Natural killer cell (primary cell): ENCODE measurements around the gene PDLIM7. TPM values are rescaled to one million over a fixed set of nuclear protein-coding genes. Genes with fewer than 3 reads are reported as not detected.

ENCODE experiments used
- ATAC-seq, 3 donors: fragments of 150-1000 bp in 2 of 3; fragments of 200-7000 bp in 1 of 3; cut with Tn5 transposase; 1 replicate in 1 of 3; 2 replicates in 2 of 3; pipeline ENCODE4 v1.10.0; 2021; ENCODE audit warnings: mild to moderate bottlenecking in 2 of 3, moderate library complexity in 2 of 3
- DNase-seq, 2 donors: peaks; one replicate each; pipeline versions ENCODE4 v3.0.0 to v3.0.0-alpha.2; 2013 to 2021; ENCODE audit warnings: mixed read lengths in 1 of 2
- H3K27ac ChIP-seq: one replicate; pipeline ENCODE4 v1.5.1; 2013; ENCODE audit warnings: mild to moderate bottlenecking, low read length
- H3K27me3 ChIP-seq: one replicate; pipeline ENCODE4 v1.6.1; 2013; ENCODE audit warnings: low read length; ENCODE audit not compliant: control insufficient read depth, insufficient read depth
- H3K36me3 ChIP-seq: one replicate; pipeline ENCODE4 v1.6.1; 2013; ENCODE audit warnings: low read length; ENCODE audit not compliant: control insufficient read depth, insufficient read depth
- H3K4me1 ChIP-seq: one replicate; pipeline ENCODE4 v1.6.1; 2013; ENCODE audit warnings: low read length; ENCODE audit not compliant: control insufficient read depth, insufficient read depth
- H3K4me3 ChIP-seq: one replicate; pipeline ENCODE4 v1.5.1; 2013; ENCODE audit warnings: low read length
- H3K9me3 ChIP-seq: one replicate; pipeline ENCODE4 v1.6.1; 2013; ENCODE audit warnings: low read length; ENCODE audit not compliant: control insufficient read depth, insufficient read depth
- H3K27ac Mint-ChIP-seq, 2 donors: one replicate each; pipeline ENCODE4 v1.8.0; 2022; ENCODE audit warnings: mild to moderate bottlenecking in 2 of 2, mixed read lengths in 2 of 2, moderate library complexity in 1 of 2
- H3K27me3 Mint-ChIP-seq, 2 donors: one replicate each; pipeline ENCODE4 v1.8.0; 2022; ENCODE audit warnings: low read depth in 2 of 2, mixed read lengths in 2 of 2
- H3K36me3 Mint-ChIP-seq: one replicate; pipeline ENCODE4 v1.8.0; 2022; ENCODE audit warnings: mixed read lengths
- H3K4me1 Mint-ChIP-seq, 2 donors: one replicate each; pipeline ENCODE4 v1.8.0; 2022; ENCODE audit warnings: mixed read lengths in 2 of 2
- H3K4me3 Mint-ChIP-seq: one replicate; pipeline ENCODE4 v1.8.0; 2022; ENCODE audit warnings: mild to moderate bottlenecking, moderate library complexity, mixed read lengths
- H3K9me3 Mint-ChIP-seq, 2 donors: one replicate each; pipeline ENCODE4 v1.8.0; 2022; ENCODE audit warnings: mixed read lengths in 2 of 2
- WGBS: methylation state at CpG from one replicate; pipeline ENCODE4 v1.1.7; 2013; ENCODE audit warnings: missing lambda C conversion rate; ENCODE audit not compliant: insufficient coverage; 5-methylcytosine and 5-hydroxymethylcytosine counted together
- intact Hi-C: fragments of 100-400 bp; cut with micrococcal nuclease; formaldehyde crosslinking; loops from one replicate; pipeline ENCODE4 v1.14.2; 2022
- total RNA-seq, 4 donors: library from RNA; stranded (reverse); fragments of 120-200 nt in 1 of 4; gene quantifications; one replicate each; pipeline versions ENCODE4 v1.2.3 to v1.2.4, GENCODE V29; 2013 to 2022
- TF ChIP-seq, protein P1 (sequence below): fragments of 200-600 bp; IDR thresholded peaks from one replicate; pipeline ENCODE4 v1.8.0; 2022; ENCODE audit warnings: antibody characterized with exemption

The PDLIM7 gene
- total RNA-seq, 3 donors from 2014 or later (not counting 1 experiment from before 2014, with no cell fraction given) = 9.7 to 58.7 (median 14.7) TPM

- Histone ChIP-seq H3K4me1 (peaks cover 56% of the 10 kb centered on the region), H3K27ac (no peak overlapping the region)
- H3K4me1 Mint-ChIP-seq = peaks cover 15 to 50% of the 10 kb centered on the region in 2 donors
Measured at GRCh38 chr5:177495243-177496060, 2.0 kb downstream of the PDLIM7 start.

DNA sequence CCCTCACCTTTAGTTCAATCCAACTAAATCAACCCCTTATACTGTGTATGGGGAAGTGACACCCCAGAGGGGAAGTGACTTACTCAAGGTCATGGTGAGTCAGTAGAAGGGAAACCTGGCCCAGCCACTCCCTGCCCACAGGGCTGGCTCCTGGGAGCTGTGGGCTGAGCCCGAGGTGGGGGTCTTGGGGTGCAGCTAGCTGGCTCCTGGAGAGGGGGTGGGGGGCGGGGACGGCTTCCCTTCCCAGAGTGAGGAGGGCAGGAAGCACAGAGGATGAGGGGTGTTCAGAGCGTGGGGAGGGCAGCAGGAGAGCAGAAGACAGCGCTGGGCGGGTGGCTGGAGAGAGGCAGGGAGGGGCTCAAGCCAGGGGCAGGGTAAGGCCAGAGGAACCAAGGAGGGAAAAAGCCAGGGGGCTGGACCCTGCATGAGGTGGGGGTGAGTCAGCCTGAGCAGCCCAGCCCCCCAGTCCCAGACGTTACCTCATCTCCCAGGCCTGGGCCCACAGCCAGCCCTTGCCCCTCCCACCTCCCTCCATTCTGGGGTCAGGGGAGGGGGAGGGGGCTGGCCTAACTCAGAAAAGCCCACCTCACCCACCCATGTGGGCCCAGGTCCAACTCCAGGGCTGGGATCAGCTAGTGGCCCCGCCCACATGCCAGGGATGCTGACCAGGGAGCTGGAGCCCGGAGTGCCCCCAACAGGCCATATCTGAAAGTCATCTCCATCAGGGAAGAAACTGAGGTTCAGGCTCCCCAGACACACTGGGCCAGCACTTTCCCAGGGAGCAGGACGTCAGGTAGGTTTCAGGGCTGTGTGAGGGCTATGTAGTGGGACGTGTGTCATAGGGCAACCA, 2.8 kb downstream of the PDLIM7 start:
- Histone ChIP-seq H3K4me3 (no peak overlapping the region), H3K9me3 (no peaks in the 10 kb centered on the region), H3K27me3 (peaks cover 5% of the 10 kb centered on the region), H3K4me1 (peaks cover 56% of the 10 kb centered on the region), H3K36me3 (no peaks in the 10 kb centered on the region), H3K27ac (no peak overlapping the region)
- no peaks in the 10 kb centered on the region for H3K36me3 Mint-ChIP-seq
- no peak overlapping the region for H3K4me3 Mint-ChIP-seq
- peak overlapping the region in 1 of 2 donors; percentile 80 for H3K27ac Mint-ChIP-seq
- peak in 2 of 3 donors; percentile 6 to 59 for ATAC-seq
- WGBS = 68% methylated on average over 11 of the region's 11 CpGs
- peaks cover 14 to 51% of the 10 kb centered on the region in 2 donors for H3K4me1 Mint-ChIP-seq
- H3K27me3 Mint-ChIP-seq = peaks cover 8 to 10% of the 10 kb centered on the region in 2 donors
- no peak for DNase-seq
- intact Hi-C loops = loop anchor here (10.0 kb wide), 1 partner anchor 380 kb away; no protein-coding TSS in a partner anchor
- no peaks in the 10 kb centered on the region for H3K9me3 Mint-ChIP-seq
- TF ChIP-seq, protein P1, sequence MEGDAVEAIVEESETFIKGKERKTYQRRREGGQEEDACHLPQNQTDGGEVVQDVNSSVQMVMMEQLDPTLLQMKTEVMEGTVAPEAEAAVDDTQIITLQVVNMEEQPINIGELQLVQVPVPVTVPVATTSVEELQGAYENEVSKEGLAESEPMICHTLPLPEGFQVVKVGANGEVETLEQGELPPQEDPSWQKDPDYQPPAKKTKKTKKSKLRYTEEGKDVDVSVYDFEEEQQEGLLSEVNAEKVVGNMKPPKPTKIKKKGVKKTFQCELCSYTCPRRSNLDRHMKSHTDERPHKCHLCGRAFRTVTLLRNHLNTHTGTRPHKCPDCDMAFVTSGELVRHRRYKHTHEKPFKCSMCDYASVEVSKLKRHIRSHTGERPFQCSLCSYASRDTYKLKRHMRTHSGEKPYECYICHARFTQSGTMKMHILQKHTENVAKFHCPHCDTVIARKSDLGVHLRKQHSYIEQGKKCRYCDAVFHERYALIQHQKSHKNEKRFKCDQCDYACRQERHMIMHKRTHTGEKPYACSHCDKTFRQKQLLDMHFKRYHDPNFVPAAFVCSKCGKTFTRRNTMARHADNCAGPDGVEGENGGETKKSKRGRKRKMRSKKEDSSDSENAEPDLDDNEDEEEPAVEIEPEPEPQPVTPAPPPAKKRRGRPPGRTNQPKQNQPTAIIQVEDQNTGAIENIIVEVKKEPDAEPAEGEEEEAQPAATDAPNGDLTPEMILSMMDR = no peak

More at GRCh38 chr5:177495243-177496060, 2.0 kb downstream of the PDLIM7 start:
- ATAC-seq (no peak), DNase-seq (no peak)
- H3K9me3 ChIP-seq = no peaks in the 10 kb centered on the region
- peak overlapping the region in 1 of 2 donors; percentile 14 for H3K27ac Mint-ChIP-seq
- 82% methylated on average over 14 of the region's 14 CpGs for WGBS
- intact Hi-C loops = loop anchor here (10.0 kb wide), 1 partner anchor 381 kb away; no protein-coding TSS in a partner anchor
- H3K4me3 ChIP-seq = no peak overlapping the region
- H3K27me3 ChIP-seq = peaks cover 5% of the 10 kb centered on the region
- TF ChIP-seq, protein P1 = no peak
- no peaks in the 10 kb centered on the region for H3K36me3 ChIP-seq
- H3K4me3 Mint-ChIP-seq = no peak overlapping the region
- no peaks in the 10 kb centered on the region for H3K36me3 Mint-ChIP-seq
- H3K27me3 Mint-ChIP-seq = peaks cover 10 to 14% of the 10 kb centered on the region in 2 donors
- no peaks in the 10 kb centered on the region for H3K9me3 Mint-ChIP-seq

DNA sequence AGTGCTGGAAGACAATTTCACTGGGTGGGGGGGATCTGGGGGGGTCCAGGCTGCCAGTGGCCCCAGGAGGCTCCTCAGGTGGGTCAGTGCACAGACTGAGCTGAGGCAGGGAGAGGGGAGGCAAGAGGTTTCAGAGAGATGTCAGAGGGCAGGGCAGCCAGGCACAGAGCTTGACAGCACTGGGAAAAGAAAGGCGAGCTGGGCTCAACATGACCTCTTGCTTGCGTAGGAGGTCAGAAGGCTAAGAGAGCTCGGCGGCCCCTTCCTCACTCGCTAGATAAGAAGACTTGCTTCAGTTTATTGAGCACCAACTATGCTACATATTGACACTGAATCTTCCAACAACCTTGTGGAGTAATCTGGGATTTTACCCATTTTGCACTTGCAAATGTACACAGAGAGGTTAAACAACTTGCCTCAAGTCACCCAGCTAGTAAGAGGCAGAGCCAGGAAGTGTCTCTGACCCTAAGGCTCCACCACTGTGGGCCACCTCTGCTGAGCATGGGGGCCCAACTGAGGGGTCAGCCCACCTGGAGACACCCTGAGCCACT, 3.5 kb downstream of the PDLIM7 start:
- 98% methylated on average over 5 of the region's 5 CpGs for WGBS
- Histone ChIP-seq H3K36me3 (no peaks in the 10 kb centered on the region), H3K27me3 (peaks cover 5% of the 10 kb centered on the region), H3K27ac (no peak overlapping the region), H3K9me3 (no peaks in the 10 kb centered on the region), H3K4me1 (peaks cover 56% of the 10 kb centered on the region), H3K4me3 (no peak overlapping the region)
- peaks cover 13 to 49% of the 10 kb centered on the region in 2 donors for H3K4me1 Mint-ChIP-seq
- TF ChIP-seq, protein P1 = no peak
- H3K36me3 Mint-ChIP-seq = no peaks in the 10 kb centered on the region
- peaks cover 6 to 8% of the 10 kb centered on the region in 2 donors for H3K27me3 Mint-ChIP-seq
- no peaks in the 10 kb centered on the region for H3K9me3 Mint-ChIP-seq
- DNase-seq = no peak
- peak overlapping the region in 1 of 2 donors; percentile 80 for H3K27ac Mint-ChIP-seq
- intact Hi-C loops = loop anchor here (10.0 kb wide), 1 partner anchor 379 kb away; no protein-coding TSS in a partner anchor
- H3K4me3 Mint-ChIP-seq = no peak overlapping the region
- ATAC-seq = no peak
